22Rv1 (cell line): ENCODE data around the gene KNCN.

Experiments used
- CTCF ChIP-seq: fragments of 450-650 bp; IDR thresholded peaks from 2 replicates; pipeline ENCODE4 v1.5.1; 2017; ENCODE audit warnings: mild to moderate bottlenecking
- ZFX ChIP-seq: fragments of 450-650 bp; IDR thresholded peaks from 2 replicates; pipeline ENCODE4 v1.6.1; 2017; ENCODE audit warnings: antibody characterized with exemption, borderline replicate concordance

- TF ChIP-seq CTCF (no peak), ZFX (no peak)
These were observed 24.3 kb upstream of the KNCN start for GRCh38 chr1:46575778-46576177.
